HepG2 (cell line): ENCODE results near the gene RNU7-1. TPM values are rescaled to one million over a fixed set of nuclear protein-coding genes. Genes with fewer than 3 reads are reported as not detected.
A peak's percentile ranks its signal among the peaks of the same experiment; 100 is the strongest.

Experiments
- CBX2 ChIP-seq, 2 experiments: fragments of 200-600 bp in 1 of 2; sonication (generic); formaldehyde crosslinking in 1 of 2; IDR thresholded peaks; 2 replicates each; pipeline versions ENCODE4 v1.7.0 to v1.8.1; 2018 to 2022; ENCODE audit warnings: low read depth in 2 of 2, low read length in 1 of 2, mild to moderate bottlenecking in 1 of 2, missing genetic modification reagents in 1 of 2
- EHMT2 ChIP-seq: fragments of 200-600 bp; sonication (generic); IDR thresholded peaks from 2 replicates; pipeline ENCODE4 v1.7.0; 2017; ENCODE audit warnings: antibody characterized with exemption, low read depth, low read length, borderline replicate concordance
- ETV5 ChIP-seq: IDR thresholded peaks from 2 replicates; pipeline ENCODE4 v1.6.1; 2018; ENCODE audit warnings: missing biosample characterization, missing genetic modification reagents, inconsistent platforms, borderline replicate concordance
- FOXP1 ChIP-seq, 2 experiments: fragments of 450-650 bp in 1 of 2; IDR thresholded peaks; 2 replicates each; pipeline ENCODE4 v1.6.1; 2017 to 2018; ENCODE audit warnings: antibody characterized with exemption in 1 of 2
- GABPA ChIP-seq, 2 experiments: IDR thresholded peaks; 2 replicates each; pipeline ENCODE4 v1.6.1; 2011 to 2016; ENCODE audit warnings: low read depth in 2 of 2, low read length in 1 of 2, missing biosample characterization in 1 of 2, missing genetic modification characterization in 1 of 2
- HNF4A ChIP-seq: sonication (generic); formaldehyde crosslinking; IDR thresholded peaks from 2 replicates; pipeline ENCODE4 v1.4.0; 2020; ENCODE audit warnings: missing genetic modification reagents
- HOXA5 ChIP-seq: sonication (generic); formaldehyde crosslinking; IDR thresholded peaks from 2 replicates; pipeline ENCODE4 v1.4.0; 2020; ENCODE audit warnings: missing genetic modification reagents
- KDM3A ChIP-seq: IDR thresholded peaks from 2 replicates; pipeline ENCODE4 v1.6.1; 2018; ENCODE audit warnings: low read depth, missing compliant biosample characterization
- KDM5B ChIP-seq: sonication (generic); formaldehyde crosslinking; IDR thresholded peaks from 2 replicates; pipeline ENCODE4 v1.4.0; 2020; ENCODE audit warnings: missing genetic modification reagents, mild to moderate bottlenecking, borderline replicate concordance
- MBNL3 ChIP-seq: fragments of 250-450 bp; sonication (Bioruptor Pico); conservative IDR thresholded peaks from 2 replicates; pipeline ENCODE4 v1.8.0; 2022; ENCODE audit warnings: mild to moderate bottlenecking, inconsistent platforms
- MEIS2 ChIP-seq: sonication (generic); formaldehyde crosslinking; IDR thresholded peaks from 2 replicates; pipeline ENCODE4 v1.9.0; 2021; ENCODE audit warnings: mild to moderate bottlenecking, missing genetic modification reagents
- NBN ChIP-seq: fragments of 450-650 bp; conservative IDR thresholded peaks from 2 replicates; pipeline ENCODE4 v1.6.1; 2017
- PHF20 ChIP-seq: sonication (generic); formaldehyde crosslinking; IDR thresholded peaks from 2 replicates; pipeline ENCODE4 v1.5.0; 2020; ENCODE audit warnings: mild to moderate bottlenecking, missing genetic modification reagents
- PPARG ChIP-seq: conservative IDR thresholded peaks from 2 replicates; pipeline ENCODE4 v1.6.1; 2016; ENCODE audit warnings: missing biosample characterization, missing genetic modification reagents
- RARA ChIP-seq: IDR thresholded peaks from 2 replicates; pipeline ENCODE4 v1.6.1; 2016; ENCODE audit warnings: missing genetic modification reagents, missing compliant biosample characterization
- RFX5 ChIP-seq: IDR thresholded peaks from 2 replicates; pipeline ENCODE4 v1.6.1; 2011; ENCODE audit warnings: low read depth, low read length, improper control_type of control experiment
- SOX5 ChIP-seq: IDR thresholded peaks from 2 replicates; pipeline ENCODE4 v1.6.1; 2016; ENCODE audit warnings: borderline replicate concordance
- SRSF1 ChIP-seq: fragments of 200-400 bp; formaldehyde crosslinking; optimal IDR thresholded peaks from 2 replicates; pipeline ENCODE3; 2017; ENCODE audit warnings: mild to moderate bottlenecking, low read depth, low read length, moderate library complexity
- TCF7L2 ChIP-seq: IDR thresholded peaks from 2 replicates; pipeline ENCODE4 v1.6.1; 2011; ENCODE audit warnings: mild to moderate bottlenecking, low read depth, low read length, moderate library complexity
- ZBTB14 ChIP-seq: sonication (generic); formaldehyde crosslinking; IDR thresholded peaks from 2 replicates; pipeline ENCODE4 v1.4.0; 2020; ENCODE audit warnings: missing genetic modification reagents
- ZKSCAN5 ChIP-seq: sonication (generic); formaldehyde crosslinking; IDR thresholded peaks from 2 replicates; pipeline ENCODE4 v1.5.1; 2020; ENCODE audit warnings: mild to moderate bottlenecking, missing genetic modification reagents
- ZNF382 ChIP-seq: sonication (generic); formaldehyde crosslinking; IDR thresholded peaks from 2 replicates; pipeline ENCODE4 v1.5.0; 2020; ENCODE audit warnings: missing genetic modification reagents, mild to moderate bottlenecking, borderline replicate concordance
- ZNF605 ChIP-seq: sonication (generic); formaldehyde crosslinking; IDR thresholded peaks from 2 replicates; pipeline ENCODE4 v1.8.0; 2022; ENCODE audit warnings: mild to moderate bottlenecking, missing genetic modification reagents
- polyA plus RNA-seq, 8 experiments: library from polyadenylated mRNA; depleted of rRNA in 3 of 8; stranded (reverse) in 7 of 8; unstranded in 1 of 8; fragments of >200 nt; fragmentation: Illumina TruSeq in 4 of 8; extraction: Trizol in 4 of 8; gene quantifications; 2 replicates each; pipeline versions ENCODE4 v1.2.1 to v1.2.3, GENCODE V29; 2011 to 2016; ENCODE audit warnings: low read depth in 4 of 8, missing spikeins in 1 of 8, mixed read lengths in 1 of 8; ENCODE audit not compliant: insufficient read depth in 1 of 8
- total RNA-seq, 5 experiments: library from RNA; depleted of rRNA; stranded (reverse); fragments of >200 nt; fragmentation: Illumina TruSeq; extraction: Trizol; gene quantifications; 2 replicates each; pipeline ENCODE4 v1.2.3, GENCODE V29; 2016; ENCODE audit warnings: low read depth in 1 of 5
- TF ChIP-seq, protein P1 (sequence below): sonication (generic); formaldehyde crosslinking; IDR thresholded peaks from 2 replicates; pipeline ENCODE4 v1.5.1; 2020; ENCODE audit warnings: missing genetic modification reagents, mild to moderate bottlenecking, borderline replicate concordance
- TF ChIP-seq, protein P2 (sequence below): sonication (generic); formaldehyde crosslinking; IDR thresholded peaks from 2 replicates; pipeline ENCODE4 v1.8.1; 2023; ENCODE audit warnings: missing genetic modification reagents, inconsistent platforms, borderline replicate concordance
- TF ChIP-seq, protein P3 (sequence below): sonication (generic); formaldehyde crosslinking; IDR thresholded peaks from 2 replicates; pipeline ENCODE4 v1.5.0; 2020; ENCODE audit warnings: mild to moderate bottlenecking, missing genetic modification reagents, moderate library complexity

Gene RNU7-1
- total and polyA plus RNA-seq, 2 of the 13 experiments (the other 11 are each of a cell fraction or from before 2014, with no cell fraction given): not detected

DNA sequence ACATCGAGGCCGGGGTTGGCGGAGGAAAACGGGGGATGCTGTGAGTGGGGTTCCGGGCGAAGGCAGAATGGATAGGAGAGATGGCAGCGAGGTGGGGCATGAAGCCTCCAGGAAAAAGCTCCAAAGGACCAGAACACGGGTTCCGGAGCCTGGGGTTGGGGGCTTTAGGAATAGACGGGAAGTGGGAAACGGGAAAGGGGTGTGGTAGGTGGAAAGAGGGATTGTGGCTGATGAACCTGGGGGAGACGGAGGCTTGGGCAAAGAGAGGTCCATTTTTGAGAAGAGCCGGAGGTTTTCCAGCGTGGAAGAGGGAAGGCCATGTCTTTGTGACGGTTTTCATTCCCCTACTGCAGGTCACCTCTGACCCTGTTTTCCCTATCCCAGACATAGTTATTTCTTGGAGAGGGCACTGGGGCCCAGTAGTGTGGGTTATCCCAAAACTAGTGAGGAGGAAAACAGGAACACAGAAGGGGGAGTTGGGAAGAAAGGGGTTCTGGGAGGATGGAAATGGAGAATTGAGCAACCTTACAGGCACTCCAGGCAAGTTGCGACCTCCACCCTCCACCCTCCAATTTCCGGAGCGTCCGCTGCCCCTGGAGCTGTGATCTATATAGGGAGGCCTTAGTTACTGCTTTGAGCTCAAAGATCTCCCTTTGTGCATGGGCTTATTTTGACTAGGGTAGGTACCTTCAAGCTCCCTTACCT, 14.8 kb upstream of the RNU7-1 start (continued):
- TF ChIP-seq ETV5 (CRISPR knock-in tag) (peak; percentile 49; the same call in 1 of the 2 replicates), CBX2 (IDR thresholded peaks at IDR 0.05; ENCODE audit: low read depth, low read length) (no peak), CBX2 (CRISPR knock-in tag; IDR thresholded peaks at IDR 0.05; ENCODE audit: low read depth) (no peak), PPARG (peak; percentile 43; the same call in 1 of the 2 replicates), RARA (CRISPR knock-in tag) (no peak), MBNL3 (no peak), EHMT2 (no peak), NBN (no peak), KDM5B (CRISPR knock-in tag) (no peak), MEIS2 (CRISPR knock-in tag) (no peak), KDM3A (CRISPR knock-in tag) (no peak), ZBTB14 (no peak), FOXP1 (IDR thresholded peaks at IDR 0.05) (no peak), FOXP1 (CRISPR knock-in tag; IDR thresholded peaks at IDR 0.05) (no peak), RFX5 (no peak), HNF4A (CRISPR knock-in tag) (no peak), GABPA (IDR thresholded peaks at IDR 0.05; ENCODE audit: low read depth, low read length) (no peak), GABPA (CRISPR knock-in tag; IDR thresholded peaks at IDR 0.05; ENCODE audit: low read depth) (no peak), ZNF382 (CRISPR knock-in tag) (no peak), PHF20 (CRISPR knock-in tag) (no peak), ZNF605 (CRISPR knock-in tag) (0 out of 2 replicates have a peak, but pooled peaks have one; percentile 27), HOXA5 (no peak), TCF7L2 (no peak), ZKSCAN5 (CRISPR knock-in tag) (no peak), SOX5 (CRISPR knock-in tag) (no peak), SRSF1 (no peak)
- TF ChIP-seq, protein P1, sequence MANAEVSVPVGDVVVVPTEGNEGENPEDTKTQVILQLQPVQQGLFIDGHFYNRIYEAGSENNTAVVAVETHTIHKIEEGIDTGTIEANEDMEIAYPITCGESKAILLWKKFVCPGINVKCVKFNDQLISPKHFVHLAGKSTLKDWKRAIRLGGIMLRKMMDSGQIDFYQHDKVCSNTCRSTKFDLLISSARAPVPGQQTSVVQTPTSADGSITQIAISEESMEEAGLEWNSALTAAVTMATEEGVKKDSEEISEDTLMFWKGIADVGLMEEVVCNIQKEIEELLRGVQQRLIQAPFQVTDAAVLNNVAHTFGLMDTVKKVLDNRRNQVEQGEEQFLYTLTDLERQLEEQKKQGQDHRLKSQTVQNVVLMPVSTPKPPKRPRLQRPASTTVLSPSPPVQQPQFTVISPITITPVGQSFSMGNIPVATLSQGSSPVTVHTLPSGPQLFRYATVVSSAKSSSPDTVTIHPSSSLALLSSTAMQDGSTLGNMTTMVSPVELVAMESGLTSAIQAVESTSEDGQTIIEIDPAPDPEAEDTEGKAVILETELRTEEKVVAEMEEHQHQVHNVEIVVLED (CRISPR knock-in tag): no peak
- TF ChIP-seq, protein P2, sequence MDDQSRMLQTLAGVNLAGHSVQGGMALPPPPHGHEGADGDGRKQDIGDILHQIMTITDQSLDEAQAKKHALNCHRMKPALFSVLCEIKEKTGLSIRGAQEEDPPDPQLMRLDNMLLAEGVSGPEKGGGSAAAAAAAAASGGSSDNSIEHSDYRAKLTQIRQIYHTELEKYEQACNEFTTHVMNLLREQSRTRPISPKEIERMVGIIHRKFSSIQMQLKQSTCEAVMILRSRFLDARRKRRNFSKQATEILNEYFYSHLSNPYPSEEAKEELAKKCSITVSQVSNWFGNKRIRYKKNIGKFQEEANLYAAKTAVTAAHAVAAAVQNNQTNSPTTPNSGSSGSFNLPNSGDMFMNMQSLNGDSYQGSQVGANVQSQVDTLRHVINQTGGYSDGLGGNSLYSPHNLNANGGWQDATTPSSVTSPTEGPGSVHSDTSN (CRISPR knock-in tag): no peak
- TF ChIP-seq, protein P3, sequence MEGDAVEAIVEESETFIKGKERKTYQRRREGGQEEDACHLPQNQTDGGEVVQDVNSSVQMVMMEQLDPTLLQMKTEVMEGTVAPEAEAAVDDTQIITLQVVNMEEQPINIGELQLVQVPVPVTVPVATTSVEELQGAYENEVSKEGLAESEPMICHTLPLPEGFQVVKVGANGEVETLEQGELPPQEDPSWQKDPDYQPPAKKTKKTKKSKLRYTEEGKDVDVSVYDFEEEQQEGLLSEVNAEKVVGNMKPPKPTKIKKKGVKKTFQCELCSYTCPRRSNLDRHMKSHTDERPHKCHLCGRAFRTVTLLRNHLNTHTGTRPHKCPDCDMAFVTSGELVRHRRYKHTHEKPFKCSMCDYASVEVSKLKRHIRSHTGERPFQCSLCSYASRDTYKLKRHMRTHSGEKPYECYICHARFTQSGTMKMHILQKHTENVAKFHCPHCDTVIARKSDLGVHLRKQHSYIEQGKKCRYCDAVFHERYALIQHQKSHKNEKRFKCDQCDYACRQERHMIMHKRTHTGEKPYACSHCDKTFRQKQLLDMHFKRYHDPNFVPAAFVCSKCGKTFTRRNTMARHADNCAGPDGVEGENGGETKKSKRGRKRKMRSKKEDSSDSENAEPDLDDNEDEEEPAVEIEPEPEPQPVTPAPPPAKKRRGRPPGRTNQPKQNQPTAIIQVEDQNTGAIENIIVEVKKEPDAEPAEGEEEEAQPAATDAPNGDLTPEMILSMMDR (CRISPR knock-in tag): no peak
